ENCODE measurements around the gene GRID1.

The GRID1 gene

DNA sequence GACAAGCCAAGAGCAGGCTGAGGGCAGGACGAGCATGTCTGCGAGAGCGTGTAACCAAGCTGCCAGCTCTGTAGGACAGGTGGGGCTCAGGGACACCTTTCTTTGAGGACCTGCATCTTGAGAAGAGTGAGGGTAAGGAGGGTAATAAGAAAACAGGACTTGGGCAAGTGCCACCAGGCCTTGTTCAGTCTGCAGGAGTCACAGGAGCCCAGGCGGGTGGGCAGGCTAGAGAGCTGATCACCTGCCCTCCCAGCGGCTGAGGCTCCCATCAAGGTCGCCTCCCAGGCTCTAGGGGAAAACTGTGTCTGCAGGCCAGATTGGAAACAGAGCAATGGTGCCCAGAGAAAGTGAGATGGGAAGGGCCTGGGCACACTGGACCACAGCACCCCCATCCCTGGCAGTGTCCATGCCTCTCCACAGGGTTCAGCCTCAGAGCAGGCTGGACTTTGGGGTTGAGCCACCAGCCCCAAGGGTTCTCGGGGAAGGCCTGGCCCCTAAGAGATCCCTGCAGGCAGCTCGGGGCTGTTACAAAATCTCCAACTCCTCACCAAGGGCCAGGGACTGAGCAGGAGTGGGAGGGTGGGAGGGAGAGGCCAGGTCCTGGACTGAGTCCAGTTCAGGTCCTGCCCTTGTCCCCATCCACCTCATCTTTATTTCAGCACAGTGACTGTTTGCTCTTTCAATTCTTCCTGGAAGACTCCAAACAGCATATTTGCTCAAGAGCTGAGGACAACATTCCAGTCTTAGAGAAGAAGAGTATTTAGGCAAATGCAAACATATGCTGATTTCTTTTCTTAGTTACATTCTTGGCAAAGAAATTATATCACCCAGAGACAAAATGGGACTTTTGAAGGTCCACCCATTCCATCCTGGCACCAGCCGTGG is 161.9 kb downstream of the GRID1 start:
- no peak for DNase-seq

DNA sequence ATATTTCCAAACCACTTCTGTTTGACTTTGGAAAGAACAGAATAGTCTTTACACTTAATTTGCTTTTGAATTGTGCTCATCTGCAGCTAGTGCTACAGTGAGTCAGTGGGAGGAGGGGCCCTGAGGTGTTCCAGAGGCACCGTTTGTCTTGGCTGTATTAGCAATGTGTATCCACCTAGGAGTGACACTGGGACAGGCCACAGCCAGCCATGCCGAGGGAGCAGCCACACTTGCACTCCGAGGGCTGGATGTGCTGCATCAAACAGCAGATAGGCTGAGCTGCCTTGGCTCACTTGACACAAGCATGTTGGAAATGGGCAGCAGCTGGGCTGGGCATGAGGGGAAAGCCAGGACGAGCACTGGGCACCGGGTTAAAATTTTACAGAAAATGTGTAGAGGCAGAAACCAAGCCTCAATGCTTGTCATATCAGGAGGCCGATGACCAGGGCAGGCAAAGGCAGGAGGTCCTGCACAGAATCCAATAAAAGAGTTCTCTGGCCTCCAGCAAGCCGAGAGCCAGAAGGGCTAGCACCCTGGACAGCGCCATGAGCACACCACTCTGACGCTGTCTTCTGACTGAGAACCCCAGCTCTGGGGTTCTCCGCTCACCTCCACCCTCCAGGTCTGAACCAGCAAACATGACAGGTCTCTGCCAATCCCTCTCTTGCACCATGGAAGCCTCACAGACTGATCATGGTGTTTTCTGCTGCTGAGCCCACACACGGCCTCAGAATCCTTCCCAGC is 163.3 kb downstream of the GRID1 start:
- DNase-seq: no peak

- DNase-seq: no peak
Measured at GRCh38 chr10:86202226-86202735, 164.3 kb downstream of the GRID1 start.

DNA sequence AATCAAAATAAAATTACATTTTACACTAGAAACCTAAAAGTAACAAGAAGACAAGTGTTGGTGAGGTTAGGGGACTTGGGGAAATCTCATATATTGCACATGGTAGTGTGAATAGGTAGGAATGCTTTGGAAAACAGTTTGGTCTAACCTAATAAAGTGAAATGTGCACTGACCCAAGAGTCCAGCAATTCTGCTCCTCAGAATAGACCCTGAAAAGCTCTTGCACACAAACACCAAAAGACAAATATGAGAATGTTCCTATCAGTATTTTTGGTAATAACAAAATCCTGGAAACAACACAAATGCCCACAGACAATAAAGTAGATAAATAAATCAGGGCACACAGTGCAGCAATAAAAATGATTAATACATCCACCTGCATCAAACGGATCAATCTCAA is 165.7 kb downstream of the GRID1 start:
- no peak for DNase-seq

GRCh38 chr10:86200269-86200668 is 166.3 kb downstream of the GRID1 start:
- no peak for DNase-seq

GRCh38 chr10:86199041-86199440 is 167.6 kb downstream of the GRID1 start:
- DNase-seq: no peak

GRCh38 chr10:86198271-86198670 is 168.3 kb downstream of the GRID1 start:
- no peak for DNase-seq

DNA sequence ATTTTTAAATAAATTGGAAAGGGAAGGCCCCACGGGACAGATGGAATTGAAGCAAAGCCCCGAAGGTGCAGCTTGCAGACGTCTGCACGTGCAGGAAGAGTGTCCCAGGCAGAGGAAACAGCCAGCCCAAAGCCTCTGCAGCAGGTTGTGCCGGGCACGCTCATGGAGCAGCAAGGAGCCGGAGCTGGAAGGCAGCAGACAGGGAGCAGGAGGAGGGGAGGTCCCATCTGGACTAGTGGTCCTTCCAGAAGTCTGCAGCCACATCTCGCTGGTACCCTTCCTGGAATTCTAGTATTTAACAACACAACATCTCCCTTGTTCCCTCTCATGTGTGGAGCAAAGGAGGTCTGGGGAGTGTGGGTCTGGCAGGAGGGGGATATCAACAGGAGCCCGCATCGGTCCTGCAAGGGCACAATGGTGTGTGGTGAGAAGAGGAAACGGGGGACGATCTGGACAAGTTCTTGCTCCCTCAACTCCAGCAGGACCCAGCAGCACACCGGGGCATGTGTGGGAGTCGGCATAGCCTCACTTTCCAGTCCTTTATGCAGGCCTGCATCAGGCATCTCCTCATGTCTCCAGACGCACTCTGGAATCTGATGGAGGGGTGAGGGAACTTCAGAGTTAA is 169.3 kb downstream of the GRID1 start:
- DNase-seq: no peak

- DNase-seq: no peak
Measured at GRCh38 chr10:86195521-86196157, 171.0 kb downstream of the GRID1 start.

DNA sequence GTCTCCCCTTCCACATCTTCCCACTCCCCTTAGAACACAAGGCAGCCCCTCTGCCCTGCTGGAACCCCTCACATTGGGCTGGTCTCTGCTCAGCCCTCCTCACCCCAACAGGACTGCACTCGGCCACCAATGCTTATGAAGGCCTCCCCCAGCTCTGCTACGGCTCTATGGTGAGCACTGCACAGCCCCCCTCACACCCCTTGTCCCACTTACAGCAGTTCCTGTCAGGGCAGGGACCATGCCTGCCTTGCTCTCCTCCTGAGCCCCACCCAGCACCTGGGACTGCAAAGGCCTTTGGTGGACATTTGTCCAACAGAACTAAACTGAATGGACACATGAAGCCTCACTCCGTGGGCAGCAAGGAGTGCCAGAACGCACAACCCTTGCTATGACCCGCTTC is 171.9 kb downstream of the GRID1 start:
- no peak for DNase-seq

- DNase-seq: no peak
Measured at GRCh38 chr10:86193841-86194240, 172.8 kb downstream of the GRID1 start.

DNA sequence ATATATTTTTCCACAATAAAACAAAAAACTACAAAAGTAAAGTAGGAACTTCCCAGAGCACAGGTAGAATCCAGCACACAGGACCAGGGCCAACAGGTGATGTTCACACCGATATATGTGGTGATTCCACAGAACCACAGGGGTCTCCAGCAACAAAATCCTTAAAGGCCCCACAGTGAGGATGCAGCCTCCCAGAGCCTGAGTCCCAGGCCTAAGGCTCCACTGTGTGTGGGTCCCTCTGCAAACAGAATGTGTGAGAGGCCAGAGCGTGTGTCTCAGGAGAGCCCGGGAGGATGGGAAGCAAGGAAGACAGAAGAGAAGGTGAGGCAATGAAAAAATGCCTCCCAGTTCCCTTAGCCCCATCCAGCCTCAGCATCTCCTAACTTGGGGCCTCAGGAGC is 173.9 kb downstream of the GRID1 start:
- DNase-seq: no peak

- no peak for DNase-seq
Measured at GRCh38 chr10:86192147-86192546, 174.4 kb downstream of the GRID1 start.

DNA sequence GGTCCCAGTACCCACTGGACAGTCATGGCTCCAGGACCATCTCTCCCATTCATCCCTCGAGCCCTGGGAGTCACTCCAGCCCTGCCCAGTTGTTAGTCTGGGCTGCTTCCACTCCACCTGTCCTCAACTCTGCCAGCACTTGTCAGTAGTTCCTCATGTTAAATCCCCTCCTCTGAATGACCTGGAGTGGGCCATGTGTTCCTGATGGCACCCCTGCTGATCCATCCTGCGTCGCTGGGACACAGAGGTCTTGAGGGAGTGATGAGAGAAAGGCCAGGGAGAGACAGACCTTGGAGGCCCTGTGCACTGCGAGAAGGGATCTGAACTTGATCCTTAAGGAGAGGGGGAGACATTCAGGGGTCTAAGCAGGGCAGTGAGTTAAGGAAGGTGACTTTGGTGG is 174.9 kb downstream of the GRID1 start:
- no peak for DNase-seq

DNA sequence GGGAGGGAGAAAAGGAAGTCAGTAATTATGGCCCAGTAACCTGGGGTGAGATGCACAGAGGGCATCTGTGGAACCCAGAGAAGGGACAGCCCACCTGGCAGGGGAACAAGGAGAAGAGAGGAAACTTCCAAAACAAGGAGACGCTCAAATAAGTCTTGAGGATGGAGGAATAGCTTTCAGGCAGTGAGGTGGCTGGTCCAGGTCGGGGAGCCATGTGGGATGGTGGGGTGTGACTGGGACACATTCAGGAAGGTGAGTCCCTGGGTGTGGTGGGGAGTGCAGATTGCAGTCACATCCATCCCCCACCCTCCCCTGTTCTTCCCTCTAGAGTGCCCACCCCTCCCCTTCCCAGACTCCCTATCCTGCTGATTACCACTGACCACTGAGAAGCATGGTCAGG is 175.4 kb downstream of the GRID1 start:
- no peak for DNase-seq

- DNase-seq: peak; percentile 3
Measured at GRCh38 chr10:86190291-86190690, 176.3 kb downstream of the GRID1 start.

- DNase-seq: peak; percentile 4
Measured at GRCh38 chr10:86189891-86190290, 176.7 kb downstream of the GRID1 start.

DNA sequence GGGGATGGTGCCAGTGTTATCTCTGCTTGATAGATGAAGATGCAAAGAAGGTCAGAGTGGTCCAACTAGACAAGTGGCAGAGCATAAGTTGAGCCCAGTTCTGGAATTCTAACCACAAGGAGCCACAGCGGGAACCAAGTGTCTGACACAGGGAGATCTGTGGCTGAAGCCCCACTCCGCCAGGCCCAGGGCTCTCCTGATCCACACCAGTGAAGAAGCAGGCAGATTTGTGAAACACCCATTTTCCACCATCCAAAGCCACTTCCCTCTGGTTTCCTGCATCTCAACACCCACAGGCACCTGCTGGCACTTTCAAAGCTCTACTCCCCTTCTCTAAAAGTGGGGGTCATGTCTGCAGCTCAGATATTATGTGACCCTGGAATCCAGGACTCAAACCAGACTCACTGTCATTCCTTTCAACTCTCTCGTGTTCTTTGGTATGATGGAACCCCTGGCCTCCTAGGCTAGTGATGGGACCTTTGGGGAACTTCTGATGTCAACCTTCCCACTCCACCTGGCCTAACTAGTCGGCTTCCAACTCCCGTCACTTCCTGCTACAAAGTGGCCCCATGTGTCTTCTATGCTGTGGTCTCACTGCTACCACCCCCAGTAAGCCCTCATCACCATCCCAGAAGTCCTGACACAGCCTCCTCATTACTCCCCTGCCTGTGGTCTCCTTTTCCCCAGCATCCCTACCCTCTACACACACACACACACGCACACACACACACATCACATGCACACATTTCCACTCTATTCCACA is 177.6 kb downstream of the GRID1 start:
- peak; percentile 1 for DNase-seq

- no peak for DNase-seq
Measured at GRCh38 chr10:86188326-86188725, 178.3 kb downstream of the GRID1 start.

DNA sequence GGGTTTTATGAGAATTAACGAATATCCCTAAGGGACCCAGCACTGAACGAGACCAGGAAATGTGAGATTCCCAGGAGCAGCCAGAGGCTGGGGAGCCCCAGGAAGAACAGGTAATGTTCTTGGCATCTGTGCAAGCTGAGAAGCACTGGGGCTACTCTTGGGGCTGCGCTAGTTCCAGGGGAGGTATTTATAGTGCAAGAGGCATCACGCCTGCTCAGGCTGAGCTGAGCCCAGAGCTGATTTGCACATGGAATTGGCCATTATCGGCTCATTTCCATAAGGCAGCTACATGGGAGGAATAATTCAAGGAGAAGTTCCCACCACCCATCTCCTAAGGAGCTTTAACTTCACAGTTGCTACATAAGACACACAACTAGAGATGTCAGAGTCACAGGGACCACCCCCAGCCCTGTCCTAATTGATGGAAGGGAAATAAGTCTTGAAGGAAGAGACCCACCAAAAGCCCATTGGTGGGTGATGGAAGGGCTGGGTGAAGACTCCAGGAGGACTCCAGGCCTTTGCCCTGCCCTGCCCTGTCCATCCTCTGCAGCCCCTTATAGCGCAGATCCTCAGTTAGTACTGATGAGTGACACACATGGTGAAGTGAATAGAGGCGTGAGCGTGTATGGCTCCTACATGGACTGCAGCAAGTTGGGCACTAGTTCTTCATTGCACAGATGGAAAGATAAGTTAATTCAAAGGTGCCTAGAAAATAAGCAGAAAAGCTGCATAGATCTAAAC is 178.9 kb downstream of the GRID1 start:
- DNase-seq: no peak

DNA sequence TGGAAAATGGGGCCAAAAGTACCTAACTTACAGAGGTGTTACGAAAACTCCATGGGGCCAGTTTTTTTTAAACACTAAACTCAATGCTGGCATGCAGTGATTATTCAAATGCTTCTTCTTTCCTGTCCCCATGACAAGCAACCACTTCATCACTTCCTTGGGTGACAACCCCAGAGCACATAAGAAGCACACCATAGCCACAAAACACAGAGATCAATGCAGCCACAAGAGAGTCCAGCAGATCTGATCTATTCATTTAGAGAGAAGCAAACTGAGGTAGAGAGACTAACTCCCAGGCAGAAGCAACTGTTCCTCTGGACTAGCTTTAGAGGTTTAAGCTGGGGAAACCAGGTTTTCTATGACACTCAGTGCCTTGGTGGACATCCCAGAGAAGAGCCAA is 180.0 kb downstream of the GRID1 start:
- DNase-seq: no peak

- DNase-seq: no peak
Measured at GRCh38 chr10:86182595-86182994, 184.0 kb downstream of the GRID1 start.

Data from activated T-cell treated with anti-CD3 and anti-CD28 coated beads, Interleukin-2, amount 50 U/mL, for 1 hour (primary cell).